Stromal cell of bone marrow (primary cell): ENCODE results near the gene PGRMC1.
"Not testable (repeated sequence)": the region's sequence is repeated elsewhere in the genome, so short reads cannot be mapped to it uniquely, and the experiment has no call there.

Experiments used
- DNase-seq: peaks from one replicate; pipeline ENCODE4 v3.0.0-alpha.2; 2012; ENCODE audit warnings: low read depth

Gene PGRMC1

GRCh38 chrX:119235051-119235511 lies 1.0 kb upstream of the PGRMC1 start:
- no peak for DNase-seq

GRCh38 chrX:119236623-119237561 lies 807 bp downstream of the PGRMC1 start:
- DNase-seq, result peak; percentile 28

GRCh38 chrX:119237562-119237942 lies 1.5 kb downstream of the PGRMC1 start:
- no peak for DNase-seq

- no peak for DNase-seq
Observed at GRCh38 chrX:119238557-119238956, 2.5 kb downstream of the PGRMC1 start.

GRCh38 chrX:119240356-119240755 lies 4.3 kb downstream of the PGRMC1 start:
- DNase-seq, result peak; percentile 84

GRCh38 chrX:119247702-119248101 lies 11.6 kb downstream of the PGRMC1 start:
- no peak for DNase-seq

GRCh38 chrX:119249891-119250290 lies 13.8 kb downstream of the PGRMC1 start:
- no peak for DNase-seq

- DNase-seq, result no peak
Observed at GRCh38 chrX:119251386-119251785, 15.3 kb downstream of the PGRMC1 start.

GRCh38 chrX:119252716-119253115 lies 16.6 kb downstream of the PGRMC1 start:
- no peak for DNase-seq

- DNase-seq, result peak; percentile 12
Observed at GRCh38 chrX:119266364-119266995, 30.4 kb downstream of the PGRMC1 start.

- DNase-seq, result not testable (repeated sequence)
Observed at GRCh38 chrX:119267115-119267514, 31.0 kb downstream of the PGRMC1 start.

- no peak for DNase-seq
Observed at GRCh38 chrX:119272882-119273419, 36.9 kb downstream of the PGRMC1 start.

- DNase-seq, result no peak
Observed at GRCh38 chrX:119273420-119274192, 37.5 kb downstream of the PGRMC1 start.

- DNase-seq, result not testable (repeated sequence)
Observed at GRCh38 chrX:119282347-119282746, 46.3 kb downstream of the PGRMC1 start.

- DNase-seq, result no peak
Observed at GRCh38 chrX:119288890-119289393, 52.9 kb downstream of the PGRMC1 start.

GRCh38 chrX:119290476-119290875 lies 54.4 kb downstream of the PGRMC1 start:
- no peak for DNase-seq

GRCh38 chrX:119291246-119291645 lies 55.2 kb downstream of the PGRMC1 start:
- not testable (repeated sequence) for DNase-seq

- no peak for DNase-seq
Observed at GRCh38 chrX:119292445-119292844, 56.4 kb downstream of the PGRMC1 start.
